Lung microvascular endothelial cell (primary cell): ENCODE measurements around the gene ENDOU. TPM values are rescaled to one million over a fixed set of nuclear protein-coding genes. Genes with fewer than 3 reads are reported as not detected.
"Not testable (repeated sequence)": the region's sequence is repeated elsewhere in the genome, so short reads cannot be mapped to it uniquely, and the experiment has no call there.

Experiments used
- DNase-seq, 2 donors: peaks; one replicate each; pipeline versions ENCODE4 v3.0.0 to v3.0.0-alpha.2; 2010; ENCODE audit warnings: low read depth in 2 of 2
- total RNA-seq: library from RNA; depleted of rRNA; stranded (reverse); fragments of >200 nt; gene quantifications from 2 replicates; pipeline ENCODE4 v1.2.1, GENCODE V29; 2014

The ENDOU gene
- total RNA-seq, 1 donor from 2014 or later = not detected

- no peak for DNase-seq
Observed at GRCh38 chr12:47698055-47698454, 27.2 kb downstream of the ENDOU start.

DNA sequence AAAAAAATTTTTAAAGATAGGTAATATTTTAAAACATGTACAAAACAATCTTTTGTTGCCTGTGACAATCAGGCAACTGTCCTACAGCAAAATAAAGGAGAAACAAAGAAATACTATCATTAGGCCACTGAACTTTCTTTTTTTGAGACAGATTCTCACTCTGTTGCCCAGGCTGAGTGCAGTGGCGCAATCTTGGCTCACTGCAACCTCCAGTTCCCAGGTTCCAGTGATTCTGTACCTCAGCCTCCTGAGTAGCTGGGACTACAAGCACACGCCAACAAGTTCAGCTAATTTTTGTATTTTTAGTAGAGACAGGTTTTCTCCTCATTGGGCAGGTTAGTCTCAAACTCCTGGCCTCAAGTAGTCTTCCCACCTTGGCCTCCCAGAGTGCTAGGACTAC is 36.1 kb downstream of the ENDOU start:
- no peak for DNase-seq

DNA sequence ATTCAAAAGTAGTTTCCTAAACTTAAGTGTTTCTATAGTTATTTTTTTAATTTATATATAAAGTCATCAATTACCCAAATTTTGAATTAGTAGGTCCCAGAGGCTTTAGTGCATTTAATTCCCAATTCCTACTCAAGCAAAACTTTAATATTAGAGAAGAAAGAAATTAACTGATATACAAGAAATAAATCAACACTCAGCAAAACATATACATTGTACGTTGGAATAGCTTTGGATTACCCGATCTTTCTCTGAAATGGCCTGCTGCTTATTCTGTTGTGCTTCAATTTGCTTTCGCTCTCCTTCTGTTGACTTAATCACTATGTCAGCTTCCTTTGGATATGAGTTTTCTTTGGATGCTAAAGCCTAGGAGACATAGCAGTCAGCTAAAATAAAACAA is 37.7 kb downstream of the ENDOU start:
- no peak for DNase-seq

- peak; percentile 67 to 75 for DNase-seq
Observed at GRCh38 chr12:47686645-47687240, 38.5 kb downstream of the ENDOU start.

DNA sequence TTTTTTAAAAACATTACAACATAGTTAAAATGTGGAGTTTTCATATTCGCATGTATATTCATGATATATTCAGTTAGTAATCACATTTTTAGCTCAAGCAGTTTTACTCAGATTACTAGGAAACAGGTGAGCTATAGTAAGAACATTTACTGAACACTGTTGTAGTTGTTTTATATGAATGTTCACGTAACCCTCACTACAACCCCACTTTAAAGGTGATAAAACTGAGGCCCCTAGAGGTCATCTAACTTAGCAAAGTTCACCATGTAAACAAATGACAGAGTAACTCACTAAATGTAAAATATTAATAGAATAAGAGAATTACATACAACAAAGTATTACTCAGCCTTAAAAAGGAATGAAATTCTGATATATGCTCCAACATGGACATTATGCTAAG is 45.5 kb downstream of the ENDOU start:
- no peak for DNase-seq

- DNase-seq = no peak
Observed at GRCh38 chr12:47672068-47672467, 53.2 kb downstream of the ENDOU start.

DNA sequence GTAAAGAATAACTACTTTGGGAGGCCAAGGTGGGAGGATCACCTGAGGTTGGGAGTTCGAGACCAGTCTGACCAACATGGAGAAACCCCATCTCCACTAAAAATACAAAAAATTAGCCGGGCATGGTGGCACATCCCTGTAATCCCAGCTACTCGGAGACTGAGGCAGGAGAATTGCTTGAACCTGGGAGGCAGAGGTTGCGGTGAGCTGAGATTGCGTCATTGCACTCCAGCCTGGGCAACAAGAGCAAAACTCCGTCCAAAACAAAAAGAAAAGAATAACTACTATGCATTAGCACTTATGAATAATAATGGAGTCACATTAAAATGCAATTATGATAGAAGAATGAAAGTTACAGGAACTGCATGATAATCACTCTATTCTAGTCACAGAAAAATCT is 57.4 kb downstream of the ENDOU start:
- not testable (repeated sequence) for DNase-seq

Other genes starting within 250 kb of the ENDOU start
- gene RPAP3, start 19.5 kb downstream of the ENDOU start, total RNA-seq = 5.8 and 5.9 TPM in 2 replicates
- 7.1 and 11.8 TPM in 2 replicates for gene RAPGEF3, start 33.4 kb upstream of the ENDOU start, total RNA-seq
- gene SLC48A1, start 47.7 kb upstream of the ENDOU start, total RNA-seq = 10.1 and 12.6 TPM in 2 replicates
- 30.5 and 31.7 TPM in 2 replicates for gene HDAC7, start 94.4 kb upstream of the ENDOU start, total RNA-seq
- gene VDR, start 179.5 kb upstream of the ENDOU start, total RNA-seq = not detected in 2 replicates
- gene TMEM106C, start 238.1 kb upstream of the ENDOU start, total RNA-seq = 36.1 and 49.5 TPM in 2 replicates